NCI-H2029 (cell line): ENCODE results near the gene TRIO.

Source experiments
- DNase-seq: peaks from one replicate; lab custom pipeline; 2025; lab: John Stamatoyannopoulos, UW

TRIO gene

DNA sequence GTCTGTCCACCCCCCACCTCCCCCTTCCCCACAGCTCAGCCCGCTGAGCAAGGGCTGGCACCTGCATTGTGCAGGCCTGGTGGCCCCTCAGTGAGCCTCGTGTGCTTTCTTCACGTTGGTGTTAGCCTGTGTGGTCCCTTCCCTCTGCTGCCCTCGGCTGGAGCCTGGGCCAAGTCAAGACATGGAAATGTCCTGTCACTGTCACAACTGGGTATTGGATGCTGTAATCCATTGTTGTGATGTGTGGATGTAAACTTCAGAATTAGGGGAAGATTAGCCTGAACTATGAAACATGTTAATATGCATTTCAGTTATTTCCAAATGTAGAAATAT, 103.9 kb downstream of the TRIO start:
- no peak for DNase-seq

DNA sequence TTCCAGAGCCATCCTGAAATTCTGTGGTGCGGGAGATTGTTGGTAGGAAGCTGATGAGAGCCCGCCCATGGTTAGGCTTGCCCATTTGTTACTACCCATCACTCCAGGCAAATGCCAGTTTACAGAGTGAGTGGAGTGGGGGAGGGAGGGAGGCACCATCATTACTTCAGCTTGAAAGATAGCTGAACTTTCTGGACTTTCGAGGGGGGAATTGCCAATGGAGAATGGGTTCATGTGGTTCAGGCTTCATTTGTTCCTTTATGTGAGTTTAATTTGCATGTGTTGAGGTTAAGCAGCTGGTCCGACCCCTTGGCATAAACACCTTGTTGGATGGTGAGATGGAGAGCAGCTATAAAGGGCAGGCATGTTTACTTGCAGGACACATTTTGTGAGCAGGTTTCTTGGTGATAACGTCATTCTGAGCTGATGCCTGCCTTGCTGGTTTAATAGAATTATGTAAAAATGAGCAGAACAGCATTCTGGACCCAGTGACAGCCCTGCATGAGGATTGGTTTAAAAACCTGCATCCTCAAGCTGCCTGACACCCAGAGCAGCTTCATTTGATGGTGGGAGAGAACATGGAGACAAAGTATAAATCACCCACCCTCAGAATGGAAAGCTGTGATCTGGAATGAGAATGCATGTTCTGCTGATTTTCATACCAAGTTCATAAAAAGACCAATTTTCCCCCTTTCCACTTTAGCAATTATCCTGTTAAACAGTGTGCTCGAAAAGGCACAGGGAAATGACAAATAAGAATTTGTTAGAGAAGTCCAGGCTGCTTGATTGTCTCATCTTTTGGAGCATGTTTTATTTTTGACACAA, 106.3 kb downstream of the TRIO start:
- DNase-seq: no peak

DNA sequence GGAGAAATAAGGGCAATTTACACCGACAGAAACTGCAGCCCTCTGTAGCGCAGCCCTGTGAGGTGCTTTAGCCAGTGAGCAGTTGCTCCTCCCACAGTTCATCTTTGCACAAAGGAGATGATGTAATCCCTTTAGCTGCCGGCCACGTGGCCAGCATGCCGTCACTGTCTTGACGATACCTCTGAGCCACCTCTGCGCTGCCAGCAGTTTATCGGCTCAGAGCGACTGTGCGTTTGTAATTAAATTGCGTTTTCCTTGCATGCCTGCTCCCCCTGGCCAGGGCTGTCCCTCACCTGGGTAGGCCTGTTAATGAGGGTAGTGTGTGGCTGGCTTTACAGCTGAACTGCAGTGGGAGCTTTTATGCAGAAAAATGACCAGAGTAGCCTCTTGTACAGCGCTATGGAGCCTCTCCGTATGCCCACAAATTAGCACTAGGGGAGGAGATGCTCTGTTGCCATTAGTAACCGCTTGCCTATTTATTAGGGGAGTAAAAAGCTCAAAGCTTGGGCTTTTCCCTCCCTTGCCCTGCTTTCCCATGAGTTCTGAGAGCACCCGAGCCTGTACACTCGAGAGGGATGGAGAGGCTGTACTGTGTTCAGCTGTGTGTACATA, 107.0 kb downstream of the TRIO start:
- DNase-seq: peak; percentile 97

DNA sequence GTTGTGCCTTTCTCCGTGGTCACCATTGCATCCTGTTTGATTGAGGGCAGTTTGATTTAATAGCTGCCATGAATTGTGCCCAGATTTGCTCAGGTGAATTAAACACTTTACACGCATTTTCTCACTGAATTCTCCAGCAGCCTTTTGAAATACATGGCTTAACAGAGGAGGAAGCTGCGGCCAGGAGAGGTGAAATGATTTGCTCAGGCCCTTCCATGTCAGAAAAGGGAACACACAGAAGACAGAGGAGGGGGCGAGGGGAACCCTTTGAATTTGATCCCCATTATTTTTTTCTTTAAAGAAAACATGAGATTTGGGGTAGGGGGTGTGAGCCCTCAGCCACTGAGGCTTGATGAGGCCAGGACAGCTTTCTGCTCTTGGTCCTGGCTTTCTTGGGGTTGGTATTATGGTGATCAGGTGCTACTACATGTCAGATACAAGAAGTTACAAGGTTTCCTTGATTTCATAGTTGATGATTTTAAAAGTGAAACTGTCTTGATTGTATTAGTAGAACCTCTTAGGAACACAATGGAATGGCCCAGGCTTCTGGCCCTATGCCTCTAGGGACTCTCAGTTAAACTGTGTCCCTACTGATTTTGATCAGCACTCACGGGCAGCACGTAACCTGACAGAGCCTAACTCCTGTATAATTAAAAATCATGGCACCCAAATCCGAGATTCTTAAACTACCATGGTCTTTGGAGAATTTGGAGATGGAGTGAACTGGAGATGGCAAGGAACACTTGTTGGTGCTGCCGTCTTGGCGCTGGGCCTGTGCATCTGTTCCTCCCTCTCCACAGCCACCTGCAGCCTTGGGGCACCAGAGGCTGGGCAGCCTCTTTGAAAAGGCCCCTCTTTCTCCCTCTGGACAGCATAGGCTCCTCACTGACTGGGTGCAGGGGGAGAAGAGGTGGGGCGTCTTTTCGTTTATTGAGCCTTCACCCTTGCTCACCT, 107.9 kb downstream of the TRIO start:
- no peak for DNase-seq

DNA sequence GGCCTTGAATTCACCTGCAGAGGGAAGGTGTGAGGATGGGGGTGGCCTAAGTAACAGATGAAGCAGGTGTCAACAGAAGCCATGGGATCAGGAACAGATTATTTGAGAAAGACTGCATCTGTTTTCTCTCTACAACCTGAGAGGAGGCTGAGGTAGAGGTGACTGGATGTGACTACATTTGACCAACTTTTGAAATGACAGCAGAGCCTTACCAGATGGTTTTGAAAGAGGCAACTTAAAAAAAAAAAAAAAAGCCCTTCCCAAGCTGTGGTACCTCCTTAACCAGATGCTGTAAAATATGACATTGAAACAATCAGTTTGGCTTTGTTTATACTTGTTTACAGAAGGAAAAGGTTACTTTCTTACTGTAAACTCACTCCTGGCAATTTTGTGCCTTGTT, 108.6 kb downstream of the TRIO start:
- no peak for DNase-seq

DNA sequence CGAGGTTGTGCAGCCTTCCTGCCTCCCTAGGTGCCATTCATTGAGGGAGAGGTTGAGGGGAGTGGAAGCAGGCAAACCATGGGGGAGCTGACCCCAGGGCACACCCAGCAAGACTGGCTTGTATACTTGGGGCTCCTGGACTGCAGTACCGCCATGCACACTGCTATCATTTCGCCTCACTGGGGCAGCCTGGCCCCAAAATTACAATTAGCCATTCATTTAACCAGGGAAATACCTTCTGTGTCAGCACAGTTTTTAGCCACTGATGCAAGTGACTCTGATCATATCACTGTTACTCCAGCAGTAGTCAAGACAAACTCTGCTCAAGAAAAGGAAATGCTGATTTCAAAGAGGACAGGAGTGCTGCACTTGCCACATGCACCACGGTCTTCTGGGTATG, 109.7 kb downstream of the TRIO start:
- no peak for DNase-seq

DNA sequence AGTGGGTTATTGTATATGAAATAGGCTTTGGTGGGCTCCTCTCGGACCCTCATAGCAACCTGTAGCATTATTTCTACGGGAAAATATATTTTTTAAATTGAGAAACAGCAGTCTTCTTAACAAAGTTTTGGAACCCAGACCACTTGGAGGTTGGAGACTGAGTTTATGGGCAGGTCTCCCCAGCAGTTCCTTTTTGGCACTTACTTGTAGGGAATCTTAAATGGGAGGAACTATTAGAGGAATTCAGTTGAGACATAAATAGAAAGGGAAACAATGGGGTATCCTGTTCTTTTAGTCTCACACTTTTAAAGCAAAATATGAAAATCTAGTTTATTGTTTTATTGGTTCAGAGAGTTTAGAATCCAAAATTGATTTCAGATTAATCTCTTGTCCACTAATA, 111.5 kb downstream of the TRIO start:
- DNase-seq: no peak

DNA sequence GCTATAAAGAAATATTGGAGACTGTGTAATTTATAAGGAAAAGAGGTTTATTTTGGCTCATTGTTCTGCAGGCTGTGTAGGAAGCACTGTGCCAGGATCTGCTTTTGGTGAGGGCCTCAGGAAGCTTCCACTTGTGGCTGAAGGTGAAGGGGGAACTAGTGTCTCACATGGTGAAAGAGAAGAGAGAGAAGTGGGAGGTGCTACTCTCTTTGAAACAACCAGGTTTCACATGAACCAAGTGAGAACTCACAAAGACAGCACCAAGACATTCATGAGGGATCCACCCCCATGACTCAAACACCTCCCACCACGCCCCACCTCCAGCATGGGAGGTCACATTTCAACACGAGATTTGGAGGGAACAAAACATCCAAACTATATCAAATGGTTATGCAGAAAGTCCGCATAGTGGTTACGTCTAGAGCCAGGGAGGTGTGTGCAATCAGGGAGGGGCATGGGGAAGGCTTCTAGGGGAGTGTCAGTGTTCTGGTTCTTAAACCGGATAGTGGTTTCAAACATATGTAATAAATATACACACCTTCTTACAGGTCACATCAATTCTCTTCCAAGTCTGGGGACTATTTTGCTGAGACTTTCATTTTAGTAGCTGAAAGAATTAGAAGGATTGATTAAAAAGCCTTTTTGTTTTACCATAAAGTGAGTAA, 113.0 kb downstream of the TRIO start:
- no peak for DNase-seq

DNA sequence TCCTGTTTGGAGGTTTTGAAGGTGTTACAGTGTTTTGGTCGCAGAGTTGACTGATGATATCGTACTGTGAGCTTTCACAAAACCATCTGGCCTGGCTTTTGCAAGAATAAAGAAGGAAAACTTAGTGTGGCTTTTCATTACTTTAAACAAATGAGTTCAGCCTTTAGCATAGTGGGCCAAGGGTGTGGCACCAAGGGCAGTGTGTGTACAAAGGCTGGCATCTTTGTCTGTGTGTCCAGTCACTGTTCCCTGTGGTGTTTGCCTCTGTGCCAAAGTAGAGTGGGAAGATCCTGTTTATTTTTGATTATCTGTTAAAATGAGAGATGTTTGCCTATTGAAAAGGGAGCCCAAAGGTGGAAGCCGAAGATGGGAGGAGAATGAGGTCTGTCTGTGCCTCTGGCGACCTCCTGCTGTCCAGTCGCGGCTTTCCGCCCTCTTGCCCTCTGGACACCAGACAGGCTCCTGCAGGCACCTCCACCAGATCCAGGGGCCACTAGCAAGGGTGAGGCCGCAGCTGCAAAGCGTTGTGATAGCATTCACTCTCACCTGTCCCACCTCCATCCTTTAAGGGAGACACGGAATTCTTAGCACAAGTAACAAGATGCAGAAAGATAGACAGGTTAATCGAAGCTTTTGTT, 113.7 kb downstream of the TRIO start:
- no peak for DNase-seq

DNA sequence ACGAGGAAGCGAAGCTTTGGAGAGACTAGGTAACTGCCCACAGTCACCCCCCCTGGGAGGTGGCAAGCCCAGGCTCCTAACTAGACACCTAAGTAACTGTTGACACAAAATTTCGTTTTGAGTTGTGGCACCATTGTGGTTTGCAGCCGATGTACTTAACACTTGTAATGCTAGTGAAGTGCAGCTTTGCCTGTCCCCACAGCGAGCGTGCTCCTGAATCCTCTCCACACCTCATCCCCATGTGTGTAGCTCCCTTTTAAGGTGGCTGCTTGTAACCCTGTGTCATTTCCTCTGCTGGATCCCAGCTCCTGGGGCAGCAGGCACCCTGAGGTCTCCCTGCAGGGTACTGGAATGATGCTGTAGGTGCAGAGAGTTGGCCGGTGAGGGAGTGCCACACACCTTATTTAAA, 114.9 kb downstream of the TRIO start:
- peak; percentile 54 for DNase-seq

DNA sequence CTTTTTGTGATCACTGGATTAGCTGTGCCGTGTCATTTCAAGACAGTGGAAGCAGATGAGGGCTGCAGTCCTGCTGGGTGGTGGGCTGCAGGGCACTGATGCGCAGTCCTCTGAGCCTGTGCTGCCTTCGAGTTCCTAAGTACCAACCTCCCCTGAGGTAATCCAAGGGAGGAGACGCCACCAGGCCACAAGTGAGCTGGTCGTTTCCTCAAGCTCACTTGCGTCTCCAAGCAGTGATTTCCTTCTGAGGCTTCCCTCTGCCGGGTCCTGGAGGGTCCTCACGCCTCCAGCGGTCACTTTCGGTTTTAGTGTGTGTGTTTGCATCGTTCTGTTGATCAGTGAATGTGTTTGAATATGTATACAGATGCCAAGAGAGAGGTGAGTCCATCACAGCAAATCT, 115.7 kb downstream of the TRIO start:
- DNase-seq: no peak

DNA sequence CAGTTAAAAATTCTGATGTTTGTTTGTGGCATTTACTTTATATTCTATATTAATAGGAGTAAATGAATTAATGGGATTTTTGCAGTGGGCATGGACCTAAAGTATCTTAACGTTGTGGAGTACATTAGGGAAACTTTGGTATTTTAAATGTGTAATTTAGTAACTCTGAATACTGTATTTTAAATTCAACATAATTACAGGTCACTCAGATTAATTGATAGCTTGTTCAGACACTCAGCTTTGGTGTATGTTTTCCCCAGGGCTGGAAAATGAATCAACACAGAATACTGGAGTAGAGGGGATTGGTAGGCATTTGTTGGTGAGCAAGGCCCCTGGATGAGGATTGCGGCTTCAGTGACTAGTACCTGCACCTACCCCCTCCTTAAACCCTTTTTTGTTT, 117.5 kb downstream of the TRIO start:
- no peak for DNase-seq

DNA sequence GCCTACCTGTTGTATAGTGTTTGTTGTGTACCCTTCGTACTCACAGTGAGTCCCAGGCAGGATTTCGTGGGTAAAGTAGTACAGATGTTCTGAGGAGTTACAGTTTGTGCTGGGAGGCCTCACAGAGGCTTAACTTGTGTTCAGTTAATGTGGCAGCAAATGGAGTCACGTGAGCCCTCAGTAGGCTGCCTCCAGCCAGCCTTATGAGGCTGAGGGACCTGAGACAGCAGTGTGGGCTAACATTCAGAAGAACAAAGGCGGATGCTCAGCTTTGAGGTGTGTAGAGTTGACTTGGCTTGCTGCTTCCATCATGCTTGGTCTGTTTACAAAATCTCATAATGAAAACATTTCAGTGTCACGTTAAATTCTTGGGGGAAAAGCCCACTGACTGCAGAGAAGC, 118.1 kb downstream of the TRIO start:
- no peak for DNase-seq

DNA sequence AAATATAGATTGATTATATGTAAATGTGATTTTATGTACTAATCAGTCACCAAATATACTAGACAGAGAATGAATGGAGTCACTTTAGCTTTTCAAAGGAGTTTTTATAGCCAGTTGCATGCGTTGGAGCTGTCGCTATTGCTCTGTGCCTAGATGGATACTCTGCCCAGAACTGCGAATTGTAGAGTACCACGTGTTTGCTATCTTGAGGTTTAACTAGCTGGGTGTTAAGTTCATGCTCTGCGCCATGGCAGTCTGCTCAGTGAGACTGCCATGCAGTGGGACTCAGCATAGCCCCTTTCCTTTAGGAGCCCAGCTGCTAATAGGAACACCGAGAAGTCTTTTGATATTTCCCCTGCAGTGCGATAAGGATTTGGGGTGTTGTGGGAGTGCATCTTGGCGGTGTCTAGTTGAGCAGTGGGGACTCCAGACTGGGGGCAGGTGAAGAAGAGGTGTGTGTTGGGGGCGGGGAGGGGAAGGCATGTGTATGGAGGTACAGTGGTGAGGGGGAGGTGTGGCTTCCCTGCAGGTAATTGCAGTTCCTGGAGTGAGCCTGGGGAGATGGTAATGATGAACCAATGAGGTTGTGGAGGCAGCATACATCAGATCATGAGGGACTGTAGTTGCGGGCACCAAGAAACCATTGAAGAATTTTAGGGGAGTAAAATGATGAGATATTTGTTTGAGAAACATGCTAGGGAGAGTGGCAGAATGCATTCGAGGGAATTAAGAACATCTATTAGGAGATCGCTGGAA, 118.9 kb downstream of the TRIO start:
- no peak for DNase-seq

DNA sequence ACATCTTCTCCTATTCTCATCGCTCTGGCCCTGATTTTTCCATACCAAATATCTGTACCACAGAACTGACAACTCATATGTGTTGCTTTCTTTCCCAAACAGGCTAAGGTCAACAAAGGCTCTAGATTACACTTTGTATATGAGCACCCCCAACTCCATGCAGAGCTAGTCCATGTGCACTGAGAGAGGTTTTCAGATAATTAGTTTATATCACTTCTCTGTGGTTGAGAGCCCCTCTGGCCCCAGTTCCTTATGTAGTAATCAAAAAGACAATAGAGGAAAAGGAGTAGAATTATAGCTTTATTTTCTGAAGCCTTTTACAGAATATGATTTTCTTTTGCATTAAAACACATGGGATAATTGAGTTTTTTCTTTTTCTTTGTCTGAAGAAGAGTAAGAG, 120.0 kb downstream of the TRIO start:
- no peak for DNase-seq

DNA sequence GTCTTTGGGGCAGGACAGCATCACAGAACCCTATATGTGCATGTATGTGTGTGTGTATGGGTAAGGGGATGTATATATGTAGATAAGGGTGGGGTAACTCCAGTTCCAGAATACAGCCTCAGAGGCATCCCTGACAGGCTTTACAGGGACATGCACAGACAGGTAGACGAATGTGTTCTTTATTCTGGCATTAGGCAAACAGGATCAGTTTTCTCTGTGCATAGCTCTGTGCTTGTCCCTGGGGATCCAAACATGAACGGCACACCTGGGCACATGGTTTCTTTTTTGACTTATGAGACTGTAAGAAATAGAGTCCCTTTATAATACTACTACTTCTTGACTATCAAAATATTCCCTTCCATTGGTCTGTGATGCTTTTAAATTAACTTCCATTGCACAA, 120.6 kb downstream of the TRIO start:
- no peak for DNase-seq

DNA sequence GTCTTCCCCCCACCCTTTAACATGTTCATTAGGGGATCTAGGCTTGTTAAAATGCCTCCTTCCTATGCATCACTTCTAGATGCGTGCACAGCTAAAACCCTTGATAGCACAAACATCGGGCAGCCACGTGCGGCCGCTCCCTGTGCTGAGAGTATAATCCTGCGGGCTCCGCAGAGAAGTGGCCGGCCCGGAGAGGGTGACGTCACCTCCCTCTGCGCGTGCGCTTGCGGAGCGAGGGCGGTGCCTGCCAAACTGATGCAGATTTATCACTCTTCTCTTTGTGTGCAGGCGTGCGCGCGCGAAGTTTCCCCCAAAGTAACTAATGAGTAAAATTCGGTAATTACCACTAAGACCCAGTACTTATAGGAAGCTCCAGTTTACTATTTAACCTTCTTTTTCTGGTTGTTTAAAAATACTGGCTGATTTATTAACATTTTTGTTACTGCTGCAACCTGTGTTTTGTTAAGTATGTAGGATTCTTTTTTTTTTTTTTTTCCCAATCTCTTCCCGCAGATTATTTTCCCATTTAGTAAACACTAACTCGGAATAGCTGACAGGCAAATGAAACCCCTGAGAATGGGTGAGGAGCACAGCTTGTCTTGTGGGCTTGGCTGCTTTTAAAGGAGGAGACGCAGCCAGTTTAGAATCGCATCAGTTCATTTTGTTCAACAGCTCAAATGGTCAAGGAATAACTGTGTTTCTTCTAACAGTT, 121.6 kb downstream of the TRIO start:
- DNase-seq: peak; percentile 95

DNA sequence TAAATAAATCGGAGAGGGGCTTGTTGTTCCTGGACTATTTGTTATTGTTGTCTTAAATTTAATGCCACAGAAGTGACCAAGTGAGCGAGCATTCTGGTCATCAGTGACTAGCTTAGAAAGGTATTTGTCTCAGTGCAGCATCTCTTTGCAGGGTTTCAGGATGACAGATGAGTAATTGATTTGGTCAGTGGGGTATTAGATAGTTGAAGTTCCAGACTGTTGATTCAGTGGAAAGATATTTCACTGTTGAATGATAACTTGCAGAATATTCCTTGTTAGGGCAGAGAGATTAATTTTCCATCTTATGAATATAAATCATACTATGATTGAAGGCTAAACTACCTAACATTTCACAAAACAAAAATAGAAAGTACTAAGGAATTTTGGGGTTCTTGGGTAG, 122.4 kb downstream of the TRIO start:
- DNase-seq: no peak

DNA sequence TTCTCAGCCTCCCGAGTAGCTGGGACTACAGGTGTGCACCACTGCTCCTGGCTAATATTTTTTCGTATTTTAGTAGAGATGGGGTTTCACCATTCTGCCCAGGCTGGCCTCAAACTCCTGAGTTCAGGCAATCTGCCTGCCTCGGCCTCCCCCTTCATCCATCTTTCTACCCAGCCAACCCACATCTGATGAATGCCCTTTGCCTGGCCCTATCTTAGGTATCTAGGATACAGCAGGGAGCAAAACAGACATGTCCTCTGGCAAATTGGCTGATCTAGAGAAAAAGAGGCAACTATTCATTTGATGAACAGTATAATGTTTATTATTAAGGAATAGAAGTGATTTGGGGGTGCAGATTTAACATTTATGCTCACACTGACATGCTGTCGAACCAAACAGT, 123.0 kb downstream of the TRIO start:
- DNase-seq: no peak

DNA sequence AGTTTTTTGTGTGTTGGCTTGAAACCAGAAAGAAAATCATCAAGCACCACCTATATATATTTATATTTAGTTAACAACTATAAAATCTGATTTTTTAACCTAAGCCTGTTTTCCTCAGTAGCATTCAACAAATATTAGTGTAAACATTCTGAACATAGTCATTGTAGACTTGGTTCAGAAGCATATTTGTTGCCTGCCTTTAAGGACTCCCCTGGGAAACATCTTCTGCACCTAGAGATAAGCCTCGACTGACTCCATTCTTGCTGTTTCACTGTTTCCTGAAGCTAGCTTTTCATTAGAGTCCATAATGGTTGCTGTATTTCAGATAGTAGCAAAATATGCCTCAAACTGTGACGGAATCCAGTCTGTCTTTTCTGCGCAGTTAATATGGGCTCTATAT, 123.5 kb downstream of the TRIO start:
- no peak for DNase-seq
